Neural cell (in vitro differentiated cells): ENCODE data around the gene ABHD2.

Source experiments
- EP300 ChIP-seq: fragments of 450-650 bp; conservative IDR thresholded peaks from 2 replicates; pipeline ENCODE4 v1.6.1; 2014; ENCODE audit warnings: antibody characterized with exemption, mild to moderate bottlenecking, moderate library complexity; ENCODE audit not compliant: poor library complexity, severe bottlenecking
- EZH2 ChIP-seq: fragments of 200-600, 300-800 bp; shearing (Covaris generic), sonication (generic); IDR thresholded peaks from 2 replicates; pipeline ENCODE4 v1.6.1; 2014; ENCODE audit warnings: antibody characterized with exemption, low read length, borderline replicate concordance, mild to moderate bottlenecking; ENCODE audit not compliant: insufficient read depth, poor library complexity, severe bottlenecking
- SMC3 ChIP-seq: fragments of 450-650 bp; conservative IDR thresholded peaks from 2 replicates; pipeline ENCODE4 v1.6.1; 2014; ENCODE audit warnings: antibody characterized with exemption, mild to moderate bottlenecking, moderate library complexity; ENCODE audit not compliant: poor library complexity
- TAF1 ChIP-seq: IDR thresholded peaks from 2 replicates; pipeline ENCODE4 v1.6.1; 2012; ENCODE audit warnings: low read depth

DNA sequence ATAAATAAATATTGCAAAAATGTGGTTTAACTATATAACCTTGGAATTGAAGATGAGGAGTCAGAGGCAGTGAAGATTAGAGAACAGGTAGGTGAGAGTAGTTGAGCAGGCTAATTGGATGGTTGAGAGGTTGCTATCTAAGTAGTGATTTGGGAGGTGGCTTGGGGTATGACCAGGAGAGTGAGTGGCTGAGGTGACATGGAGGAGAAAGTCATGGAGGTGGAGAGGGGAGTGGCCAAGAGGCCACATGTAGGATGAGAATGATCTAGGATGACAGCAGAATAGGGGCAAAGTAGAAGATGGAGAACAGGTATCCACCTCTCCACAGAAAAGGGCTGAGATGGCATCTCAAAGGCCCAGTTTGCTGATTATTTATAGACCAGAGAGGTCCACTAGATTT is 143.6 kb downstream of the ABHD2 start:
- TF ChIP-seq EZH2 (no peak), SMC3 (no peak), TAF1 (no peak), EP300 (no peak)
